Thoracic aorta (tissue), 2 donors: ENCODE measurements around the gene LPGAT1. TPM values are rescaled to one million over a fixed set of nuclear protein-coding genes. Genes with fewer than 3 reads are reported as not detected.

Source experiments
- ATAC-seq: fragments of 150-250 bp; one replicate; pipeline ENCODE4 v1.8.0; 2017; ENCODE audit warnings: low read depth; ENCODE audit not compliant: insufficient number of reproducible peaks, low FRiP score
- DNase-seq: peaks from one replicate; pipeline ENCODE4 v3.0.0-alpha.2; 2020; ENCODE audit warnings: low spot score
- H3K27ac ChIP-seq, 2 donors: fragments of 200-600 bp; sonication (generic); 1 replicate in 1 of 2; 2 replicates in 1 of 2; pipeline ENCODE4 v1.5.1; 2016; ENCODE audit warnings: mild to moderate bottlenecking in 2 of 2, moderate library complexity in 2 of 2
- H3K27me3 ChIP-seq: fragments of 200-600 bp; sonication (generic); replicated peaks from 2 replicates; pipeline ENCODE4 v1.6.0; 2016; ENCODE audit warnings: mild to moderate bottlenecking; ENCODE audit not compliant: insufficient read depth
- H3K36me3 ChIP-seq: fragments of 200-600 bp; sonication (generic); one replicate; pipeline ENCODE4 v1.5.1; 2016
- H3K4me1 ChIP-seq, 2 donors: fragments of 200-600 bp; sonication (generic); 1 replicate in 1 of 2; 2 replicates in 1 of 2; pipeline versions ENCODE4 v1.5.1 to v1.6.0; 2016; ENCODE audit warnings: low read depth in 2 of 2, mild to moderate bottlenecking in 1 of 2; ENCODE audit not compliant: control insufficient read depth in 1 of 2
- H3K4me3 ChIP-seq: fragments of 200-600 bp; sonication (generic); 2 replicates; pipeline ENCODE4 v1.5.1; 2016; ENCODE audit warnings: mild to moderate bottlenecking
- H3K9me3 ChIP-seq: fragments of 200-600 bp; sonication (generic); 2 replicates; pipeline ENCODE4 v1.5.1; 2016
- CTCF ChIP-seq: fragments of 200-600 bp; sonication (generic); IDR thresholded peaks from one replicate; pipeline ENCODE4 v1.5.1; 2019; ENCODE audit warnings: antibody characterized with exemption
- total RNA-seq, 2 donors: library from RNA; depleted of rRNA; stranded (reverse); fragments of >200 nt; gene quantifications; one replicate each; pipeline versions ENCODE4 v1.1.0 to v1.2.3, GENCODE V29; 2016

LPGAT1 gene
- total RNA-seq, 2 donors from 2014 or later, result 32.5 to 48.0 TPM

- no peak overlapping the region for H3K27ac ChIP-seq
- no peak for DNase-seq
- no peaks in the 10 kb centered on the region for H3K9me3 ChIP-seq
- TF ChIP-seq CTCF, result no peak
- no peaks in the 10 kb centered on the region for H3K27me3 ChIP-seq
- ATAC-seq, result no peak
- no peaks in the 10 kb centered on the region for H3K36me3 ChIP-seq
- no peaks in the 10 kb centered on the region for H3K4me1 ChIP-seq
- no peak overlapping the region for H3K4me3 ChIP-seq
Observed at GRCh38 chr1:211731456-211732292, 98.9 kb downstream of the LPGAT1 start.

- no peak for TF ChIP-seq CTCF
- no peak overlapping the region for H3K27ac ChIP-seq
- ATAC-seq (no peak), DNase-seq (no peak)
- H3K36me3 ChIP-seq, result no peaks in the 10 kb centered on the region
- no peak overlapping the region for H3K4me3 ChIP-seq
- no peaks in the 10 kb centered on the region for H3K4me1 ChIP-seq
- H3K9me3 ChIP-seq, result no peaks in the 10 kb centered on the region
- no peaks in the 10 kb centered on the region for H3K27me3 ChIP-seq
Observed at GRCh38 chr1:211730347-211730746, 100.2 kb downstream of the LPGAT1 start.

GRCh38 chr1:211729238-211729637, 101.3 kb downstream of the LPGAT1 start:
- no peak overlapping the region for H3K27ac ChIP-seq
- H3K4me1 ChIP-seq, result no peaks in the 10 kb centered on the region
- H3K9me3 ChIP-seq, result no peaks in the 10 kb centered on the region
- no peaks in the 10 kb centered on the region for H3K27me3 ChIP-seq
- no peak overlapping the region for H3K4me3 ChIP-seq
- ATAC-seq (no peak), DNase-seq (no peak)
- no peaks in the 10 kb centered on the region for H3K36me3 ChIP-seq
- no peak for TF ChIP-seq CTCF

- no peaks in the 10 kb centered on the region for H3K9me3 ChIP-seq
- no peak for TF ChIP-seq CTCF
- DNase-seq, result no peak
- no peak overlapping the region for H3K4me3 ChIP-seq
- no peaks in the 10 kb centered on the region for H3K27me3 ChIP-seq
- H3K4me1 ChIP-seq, result no peaks in the 10 kb centered on the region
- no peak overlapping the region for H3K27ac ChIP-seq
- no peak for ATAC-seq
- no peaks in the 10 kb centered on the region for H3K36me3 ChIP-seq
Observed at GRCh38 chr1:211726467-211726995, 104.0 kb downstream of the LPGAT1 start.

GRCh38 chr1:211724687-211725196, 105.8 kb downstream of the LPGAT1 start:
- Histone ChIP-seq H3K4me1 (no peaks in the 10 kb centered on the region), H3K4me3 (no peak overlapping the region), H3K36me3 (no peaks in the 10 kb centered on the region), H3K27ac (no peak overlapping the region), H3K27me3 (no peaks in the 10 kb centered on the region), H3K9me3 (no peaks in the 10 kb centered on the region)
- TF ChIP-seq CTCF, result no peak
- ATAC-seq, result no peak
- no peak for DNase-seq
